ENCODE results near the gene SGPL1.
"Not testable (repeated sequence)": the region's sequence is repeated elsewhere in the genome, so short reads cannot be mapped to it uniquely, and the experiment has no call there.

SGPL1 gene

DNA sequence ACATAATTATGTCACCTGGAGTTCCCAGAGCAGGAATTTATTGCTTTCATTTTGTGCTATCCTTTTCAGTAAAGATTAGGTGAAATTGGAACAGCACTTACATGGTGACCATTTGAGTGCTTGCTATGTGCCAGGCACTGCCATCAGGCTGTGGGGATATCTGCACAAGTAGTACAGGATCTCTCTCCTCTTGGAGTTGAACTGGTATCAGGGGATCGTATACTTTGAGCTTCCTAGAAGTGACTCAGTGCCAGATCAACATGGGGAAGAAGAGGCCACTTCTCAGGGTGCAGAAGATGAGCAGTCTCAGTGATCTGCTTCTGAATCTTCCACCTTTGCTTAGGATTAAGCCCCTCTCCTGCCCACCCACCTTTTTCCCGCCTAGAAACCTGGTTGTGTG, 29.5 kb downstream of the SGPL1 start:
- FAIRE-seq = no peak

DNA sequence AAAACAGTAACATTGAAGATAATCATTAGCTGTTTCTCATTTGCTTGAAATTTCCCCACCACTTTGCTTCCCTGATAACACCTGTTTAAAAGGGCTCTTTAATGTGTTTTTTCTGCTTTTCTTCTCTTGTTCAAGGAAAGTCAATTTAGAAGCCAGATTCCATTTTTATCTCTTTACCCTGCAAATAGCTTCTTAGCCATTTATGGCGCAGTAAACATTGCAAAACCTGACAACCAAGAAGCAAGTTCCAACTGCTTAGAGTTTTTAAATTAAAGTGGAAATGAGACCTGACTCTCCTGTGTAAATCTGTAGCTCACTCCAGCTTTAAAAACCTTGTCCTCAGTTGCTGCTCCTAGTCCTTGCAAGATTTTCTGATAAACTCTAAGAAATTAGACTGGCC, 30.1 kb downstream of the SGPL1 start:
- FAIRE-seq = no peak

DNA sequence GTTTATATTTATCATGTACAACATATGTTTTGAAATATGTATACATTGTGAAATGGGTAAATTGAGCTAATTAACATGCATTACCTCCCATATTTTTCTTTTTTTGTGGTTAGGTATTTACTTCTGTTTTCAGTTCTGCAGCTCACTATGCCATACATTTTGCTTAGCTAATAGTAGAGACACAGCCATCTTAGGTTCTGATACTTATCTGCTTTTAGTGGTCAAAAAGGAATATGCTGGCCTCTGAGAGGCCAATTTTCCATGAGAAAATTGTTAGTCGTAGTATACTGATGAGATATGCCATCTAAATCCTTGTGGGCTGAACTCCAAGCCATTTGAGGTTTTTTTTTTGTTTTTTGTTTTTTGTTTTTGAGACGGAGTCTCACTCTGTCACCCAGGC, 31.0 kb downstream of the SGPL1 start:
- no peak for FAIRE-seq

DNA sequence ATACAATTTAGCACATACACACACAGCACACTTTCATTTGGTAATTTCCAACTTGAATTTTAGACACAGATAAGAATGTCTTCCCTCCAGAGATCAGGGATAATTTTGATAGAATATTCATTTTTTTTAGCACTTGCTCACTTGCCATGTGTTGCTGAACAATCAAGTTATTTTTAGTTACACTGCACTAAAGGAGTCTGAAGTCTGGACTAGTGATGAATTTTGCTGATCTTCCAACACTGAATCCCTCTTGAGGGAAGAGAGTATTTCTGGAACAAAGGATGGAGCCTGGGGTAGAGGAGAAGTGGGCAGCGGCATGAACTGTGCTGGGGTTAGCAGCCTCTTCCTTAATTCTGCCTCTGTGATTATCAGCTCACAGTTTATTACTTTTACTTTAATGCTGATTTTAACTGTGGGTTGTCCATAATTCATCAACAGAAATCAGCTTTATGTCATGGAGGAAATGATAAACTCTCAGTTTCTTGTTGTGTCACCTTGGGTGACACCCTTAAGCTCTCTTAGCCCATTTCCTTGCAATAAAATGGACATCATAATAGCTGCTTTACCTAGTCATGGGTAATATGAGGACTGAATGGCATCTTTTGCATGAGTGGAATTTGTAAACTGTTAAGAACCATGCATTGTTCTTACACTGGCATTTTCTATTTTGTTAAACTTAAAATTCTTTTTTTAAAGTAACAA, 32.1 kb downstream of the SGPL1 start:
- FAIRE-seq = no peak

DNA sequence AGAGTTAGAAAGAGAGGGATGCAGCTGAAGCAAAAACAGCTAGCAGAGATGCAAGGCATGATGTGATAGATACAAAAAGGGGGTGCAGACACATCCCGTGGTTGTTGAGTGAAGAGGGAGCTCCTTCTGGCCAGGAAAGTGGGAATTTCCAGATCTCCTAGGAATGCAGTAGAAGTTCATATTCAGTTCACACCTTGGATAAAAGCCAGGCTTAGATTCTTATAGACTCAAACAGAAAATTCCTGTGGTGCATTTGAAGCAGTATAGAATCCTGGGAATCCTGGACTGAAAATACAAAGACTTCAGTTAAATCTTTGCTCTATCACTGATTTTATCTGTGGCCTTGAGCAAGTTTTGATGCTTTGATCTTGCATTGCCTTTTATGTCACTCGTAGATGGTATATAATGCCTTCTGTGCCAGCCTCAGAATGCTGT, 33.9 kb downstream of the SGPL1 start:
- FAIRE-seq = no peak

DNA sequence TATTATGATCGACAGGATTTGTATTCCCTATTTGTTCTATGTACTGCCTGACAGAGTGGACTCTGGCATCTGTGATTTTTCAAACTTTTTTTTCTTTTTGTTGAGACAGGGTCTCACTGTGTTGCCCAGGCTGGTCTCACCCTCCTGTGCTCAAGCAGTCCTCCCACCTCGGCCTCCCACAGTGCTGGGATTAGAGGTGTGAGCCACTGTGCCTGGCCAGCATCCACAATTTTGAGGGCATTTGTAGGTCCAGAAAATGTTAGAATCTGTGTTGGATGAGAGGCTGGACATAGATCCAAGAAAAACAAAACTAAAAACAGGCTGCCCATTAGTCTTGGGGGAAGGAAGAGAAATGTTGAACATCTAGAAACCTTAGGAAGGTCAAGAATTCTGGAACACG, 34.3 kb downstream of the SGPL1 start:
- FAIRE-seq = no peak

DNA sequence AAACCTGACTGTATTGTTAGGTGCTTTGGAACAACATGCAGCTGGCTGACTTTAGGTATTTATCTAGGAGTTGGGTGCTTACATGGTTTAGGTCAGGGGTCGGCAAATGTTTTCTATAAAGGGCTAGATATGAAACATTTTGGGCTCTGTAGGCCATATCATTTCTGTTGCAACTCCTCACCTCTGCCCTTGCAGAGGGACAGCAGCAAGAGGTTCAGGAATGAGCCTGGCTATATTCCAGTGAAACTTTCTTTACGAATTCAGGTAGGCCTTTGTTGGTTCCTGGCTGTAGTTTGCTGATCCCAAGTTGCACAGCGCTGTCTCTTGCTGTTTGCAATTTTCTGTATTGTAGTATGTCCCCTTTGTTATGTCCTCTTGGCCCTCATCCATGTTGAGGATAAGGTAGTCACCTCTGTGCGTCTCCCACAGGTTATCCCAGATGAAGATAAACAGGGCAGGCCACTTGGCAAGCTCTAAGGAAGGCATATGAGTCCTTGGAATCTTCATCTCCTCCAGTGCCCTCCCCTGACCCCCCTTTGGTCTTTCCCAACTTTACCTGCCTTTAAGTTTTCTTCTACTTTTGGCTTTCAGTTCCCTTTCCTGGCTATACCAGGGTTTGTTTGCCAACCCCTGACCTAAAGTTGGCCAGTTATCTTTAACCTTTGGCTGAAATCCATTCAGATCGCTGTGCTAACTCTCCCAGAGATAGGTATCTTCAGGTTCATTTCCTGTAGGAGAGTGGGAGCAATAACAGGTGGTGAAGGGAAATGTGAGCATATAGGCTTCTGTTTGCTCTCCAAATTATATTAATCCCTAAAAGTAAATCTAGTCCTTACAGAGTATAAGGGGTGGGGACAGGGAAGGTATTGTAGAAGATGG, 36.1 kb downstream of the SGPL1 start:
- FAIRE-seq = no peak

DNA sequence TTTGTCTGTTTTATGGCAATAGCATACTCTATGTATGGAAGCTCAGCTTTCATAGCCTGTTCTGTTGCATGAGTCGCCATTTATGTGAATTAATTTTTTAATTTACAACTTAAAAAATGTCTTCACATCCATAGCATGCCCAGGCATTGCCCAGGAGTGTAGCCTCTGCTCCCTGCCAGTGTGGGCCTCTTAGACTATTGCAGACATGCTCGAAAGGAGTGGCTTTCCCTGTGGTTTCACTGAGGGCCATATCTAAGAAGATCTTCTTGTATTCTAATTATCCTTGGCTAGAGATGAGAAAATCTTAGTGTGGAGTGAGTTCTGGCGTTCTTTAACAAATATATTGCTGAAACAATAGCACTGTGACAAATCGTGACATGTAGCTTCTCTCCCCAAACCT, 37.3 kb downstream of the SGPL1 start:
- FAIRE-seq = no peak

DNA sequence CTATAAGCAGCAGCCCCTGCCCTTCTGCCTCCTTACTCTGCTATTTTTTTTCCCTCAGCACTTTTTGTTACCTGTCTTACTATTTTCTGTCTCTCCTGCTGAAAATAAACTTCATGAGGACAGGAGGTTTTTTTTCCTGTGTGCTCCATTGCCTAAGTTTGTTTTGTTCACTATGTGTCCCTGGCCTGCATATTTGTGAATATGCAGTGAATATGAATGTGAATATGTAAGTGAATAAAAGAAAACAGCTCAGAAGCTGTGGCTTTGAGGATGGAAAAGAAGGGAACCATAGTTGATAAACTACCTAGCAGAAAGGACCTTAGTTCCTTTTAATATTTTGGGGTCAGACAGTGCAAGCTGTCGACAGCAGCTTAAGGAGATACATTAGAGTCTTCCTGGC, 37.7 kb downstream of the SGPL1 start:
- FAIRE-seq = no peak

DNA sequence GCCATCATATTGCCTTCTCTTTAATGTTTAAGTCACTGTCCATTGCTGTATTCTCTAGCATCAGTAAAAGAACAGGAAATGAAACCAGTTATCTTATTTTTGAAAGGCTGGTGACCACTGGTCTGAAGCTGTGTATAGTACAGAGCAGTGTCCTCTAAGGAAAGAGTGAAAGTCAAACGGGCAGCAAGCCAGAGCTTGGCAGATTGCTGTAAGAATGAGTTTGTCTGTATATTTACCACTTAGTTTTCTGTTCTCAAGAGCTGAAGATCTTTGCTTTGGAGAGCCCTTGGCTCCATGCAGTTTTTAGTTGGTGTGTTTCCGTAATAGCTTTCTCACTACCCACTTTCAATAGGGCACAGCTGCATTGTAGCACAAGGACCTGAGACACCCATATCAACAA, 40.7 kb downstream of the SGPL1 start:
- FAIRE-seq = no peak

DNA sequence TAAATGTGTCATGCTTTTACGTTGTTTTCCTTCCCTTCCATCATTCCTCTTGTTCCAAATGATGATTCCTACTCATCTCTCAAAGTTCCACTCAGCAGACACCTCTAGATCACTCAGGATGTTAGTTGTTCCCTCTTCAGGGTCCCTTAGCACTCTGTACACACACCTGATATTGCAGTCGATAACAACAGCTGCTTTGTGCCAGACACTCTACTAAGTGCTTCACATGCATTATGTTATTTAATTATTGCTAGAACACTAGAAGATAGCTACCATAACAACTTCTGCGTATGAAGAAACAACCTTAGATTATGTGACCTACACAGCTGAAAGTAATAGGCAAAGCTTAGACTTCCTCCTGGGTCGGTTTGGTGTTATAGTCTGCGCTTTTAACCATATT, 43.0 kb downstream of the SGPL1 start:
- no peak for FAIRE-seq

DNA sequence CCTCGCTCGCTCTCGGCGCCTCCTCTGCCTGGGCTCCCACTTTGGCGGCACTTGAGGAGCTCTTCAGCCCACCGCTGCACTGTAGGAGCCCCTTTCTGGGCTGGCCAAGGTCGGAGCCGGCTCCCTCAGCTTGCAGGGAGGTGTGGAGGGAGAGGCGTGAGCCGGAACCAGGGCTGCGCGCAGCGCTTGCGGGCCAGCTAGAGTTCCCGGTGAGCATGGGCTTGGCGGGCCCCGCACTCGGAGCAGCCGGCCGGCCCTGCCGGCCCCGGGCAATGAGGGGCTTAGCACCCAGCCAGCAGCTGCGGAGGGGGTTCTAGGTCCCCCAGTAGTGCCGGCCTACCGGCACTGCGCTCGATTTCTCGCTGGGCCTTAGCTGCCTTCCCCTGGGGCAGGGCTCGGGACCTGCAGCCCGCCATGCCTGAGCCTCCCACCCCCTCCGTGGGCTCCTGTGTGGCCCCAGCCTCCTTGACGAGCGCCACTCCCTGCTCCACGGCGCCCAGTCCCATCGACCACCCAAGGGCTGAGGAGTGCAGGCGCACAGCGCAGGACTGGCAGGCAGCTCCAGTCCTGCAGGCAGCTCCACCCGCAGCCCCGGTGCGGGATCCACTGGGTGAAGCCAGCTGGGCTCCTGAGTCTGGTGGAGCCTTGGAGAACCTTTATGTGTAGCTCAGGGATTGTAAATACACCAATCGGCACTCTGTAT, 45.9 kb downstream of the SGPL1 start:
- FAIRE-seq = not testable (repeated sequence)

DNA sequence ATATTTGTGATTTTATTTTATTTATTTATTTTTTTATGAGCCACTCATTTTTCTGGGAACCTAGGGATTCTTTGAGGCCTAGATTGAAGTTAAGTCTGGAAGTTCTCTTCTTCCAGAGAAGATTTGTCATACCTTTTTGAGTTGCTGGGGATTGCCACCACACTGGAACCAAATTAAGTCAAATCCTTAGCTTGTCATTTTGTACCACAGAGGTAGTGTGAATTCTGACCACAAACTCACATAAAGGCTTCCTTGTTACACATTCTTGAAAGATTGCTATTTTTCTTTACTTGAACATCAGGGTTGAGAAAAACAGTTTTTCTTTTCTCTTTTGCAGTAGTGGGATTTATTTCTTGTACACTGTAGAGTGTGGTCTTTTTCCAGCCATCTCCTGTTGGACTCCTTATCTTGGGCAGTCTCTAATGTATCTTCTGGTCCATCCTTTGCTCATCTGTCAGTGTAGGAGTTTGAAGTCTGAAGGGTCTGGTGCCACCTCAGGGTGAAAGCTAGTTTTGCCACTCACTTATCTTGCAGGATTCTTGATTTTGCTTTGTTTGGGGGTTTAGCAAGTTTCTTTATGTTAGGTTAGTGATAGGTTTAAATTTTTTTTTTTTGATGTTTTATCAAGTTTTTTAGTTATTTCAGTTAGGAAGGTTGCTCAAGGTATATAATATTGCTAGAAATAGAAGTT, 47.9 kb downstream of the SGPL1 start:
- no peak for FAIRE-seq

DNA sequence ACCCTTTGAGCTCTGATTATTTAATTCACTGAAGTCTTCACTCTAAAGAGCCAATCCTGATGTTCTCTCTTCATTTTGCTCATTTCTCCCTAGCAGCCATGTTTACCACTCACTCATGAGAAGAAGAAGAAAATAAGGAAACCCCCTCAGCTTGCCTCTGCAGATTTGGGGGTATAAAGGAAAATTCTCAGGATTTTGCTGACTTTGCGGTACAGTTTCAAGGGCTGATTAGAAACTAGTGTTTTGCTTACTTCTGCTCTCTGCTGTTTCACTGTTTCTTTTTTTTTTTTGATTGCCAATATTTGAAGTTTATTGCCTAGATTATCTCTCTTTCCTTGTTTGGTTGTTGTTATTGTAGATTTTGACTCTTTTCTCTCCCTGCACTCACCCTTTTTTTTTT, 49.2 kb downstream of the SGPL1 start:
- FAIRE-seq = no peak

DNA sequence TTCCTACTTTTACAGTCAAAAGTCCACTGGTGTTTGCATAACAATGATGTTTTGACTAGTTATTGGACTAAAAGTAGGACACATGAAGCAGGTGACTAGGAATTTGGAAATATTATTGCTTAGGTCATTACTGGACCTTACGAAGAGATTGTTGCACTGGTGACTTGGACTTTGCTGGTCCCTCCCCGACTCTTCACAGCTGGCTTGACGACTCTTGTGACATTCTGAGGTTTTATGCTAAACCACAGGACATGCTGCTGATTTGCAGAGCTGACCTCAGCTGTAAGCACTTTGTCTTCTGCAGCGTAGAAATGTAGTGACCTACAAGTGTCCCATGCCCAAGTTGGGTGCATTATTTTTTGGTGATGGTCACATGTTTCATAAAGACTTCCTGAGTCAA, 50.7 kb downstream of the SGPL1 start:
- no peak for FAIRE-seq

DNA sequence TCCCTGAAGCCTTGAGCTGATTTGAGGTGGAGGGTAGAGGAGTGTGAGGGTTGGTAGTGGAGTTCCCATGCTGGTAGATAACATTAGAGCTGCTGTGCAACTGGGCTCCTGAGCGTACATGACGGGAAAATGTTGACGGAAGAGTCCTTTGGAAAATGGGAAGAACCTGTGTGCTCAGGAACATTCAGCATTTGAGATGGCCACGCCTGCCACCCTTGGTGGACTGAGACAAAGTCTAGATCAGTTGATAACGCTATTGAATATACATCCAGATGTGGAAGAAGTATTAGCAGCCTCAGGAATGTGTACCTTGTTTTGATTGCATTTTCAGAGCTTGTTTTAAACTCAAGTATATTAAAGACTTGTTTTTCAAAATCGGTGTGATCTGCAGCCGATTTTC, 56.5 kb downstream of the SGPL1 start:
- no peak for FAIRE-seq

DNA sequence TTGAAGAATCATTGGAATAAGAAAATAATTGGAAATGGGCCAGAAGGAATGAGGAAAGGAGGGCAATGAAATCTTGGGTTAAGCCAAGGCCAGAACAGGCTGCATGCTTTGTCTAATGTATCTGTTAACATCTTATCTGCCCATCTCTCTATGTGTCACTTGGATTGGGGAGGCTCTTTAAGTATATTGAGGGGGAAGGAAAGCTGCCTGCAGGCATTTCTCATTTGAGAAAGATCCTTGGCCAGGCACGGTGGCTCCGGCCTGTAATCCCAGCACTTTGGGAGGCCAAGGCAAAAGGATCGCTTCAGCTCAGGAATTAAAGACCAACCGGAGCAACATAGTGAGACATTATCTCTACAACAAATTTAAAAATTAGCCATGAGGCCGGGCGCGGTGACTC, 58.3 kb downstream of the SGPL1 start:
- FAIRE-seq = no peak

DNA sequence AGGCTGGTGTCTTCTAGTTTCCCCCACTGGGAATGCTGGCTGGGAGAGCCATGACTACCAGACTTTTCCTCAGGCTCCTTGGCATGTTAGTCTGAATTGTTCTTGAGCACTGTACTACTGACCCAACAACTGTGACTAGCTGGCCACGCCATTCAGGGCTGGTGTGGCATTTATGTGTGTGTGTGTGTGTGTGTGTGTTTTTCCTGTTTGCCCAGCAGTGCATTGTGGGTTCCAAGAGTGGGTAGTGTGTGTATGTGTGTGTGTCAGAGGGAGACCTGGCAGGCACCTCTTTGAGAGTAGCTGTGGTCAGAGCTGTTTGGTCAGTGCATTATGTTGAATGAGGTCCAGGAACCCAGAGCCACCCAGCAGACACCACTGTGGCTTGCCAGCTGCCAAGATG, 63.5 kb downstream of the SGPL1 start:
- no peak for FAIRE-seq

DNA sequence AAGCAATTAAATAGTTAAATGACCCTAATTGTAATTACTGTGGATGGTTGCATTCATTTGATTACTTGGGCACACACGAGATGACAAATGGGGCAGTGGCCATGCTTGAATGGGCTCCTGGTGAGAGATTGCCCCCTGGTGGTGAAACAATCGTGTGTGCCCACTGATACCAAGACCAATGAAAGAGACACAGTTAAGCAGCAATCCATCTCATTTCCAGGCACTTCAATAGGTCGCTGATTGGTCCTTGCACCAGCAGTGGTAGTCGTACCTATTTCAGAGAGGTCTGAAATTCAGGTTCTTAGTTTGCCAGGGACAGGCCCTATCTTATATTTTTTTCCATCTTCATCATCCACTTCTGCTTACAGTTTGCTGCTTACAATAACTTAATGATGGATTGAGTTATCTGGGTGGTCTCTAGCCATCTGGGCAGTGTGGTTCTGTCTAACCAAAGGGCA, 64.4 kb downstream of the SGPL1 start:
- no peak for FAIRE-seq

DNA sequence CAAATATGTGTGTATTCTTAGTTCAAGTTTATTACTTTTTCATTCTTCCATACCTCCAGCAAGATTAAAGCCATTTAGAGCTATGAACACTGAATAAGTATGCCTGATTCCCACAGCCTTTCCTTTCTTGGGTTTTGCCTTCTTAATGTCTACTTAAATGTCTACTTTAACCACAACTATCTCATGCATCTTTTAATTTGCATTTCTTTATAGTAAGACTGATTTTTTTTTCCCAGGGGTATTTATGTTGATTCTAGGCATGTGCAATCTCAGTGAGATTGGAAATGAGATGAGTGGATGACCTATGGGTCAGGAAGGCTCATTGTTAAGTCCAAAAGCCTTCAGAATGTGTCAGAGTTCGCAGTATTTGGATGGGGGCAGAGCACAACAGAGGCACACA, 69.0 kb downstream of the SGPL1 start:
- FAIRE-seq = no peak

DNA sequence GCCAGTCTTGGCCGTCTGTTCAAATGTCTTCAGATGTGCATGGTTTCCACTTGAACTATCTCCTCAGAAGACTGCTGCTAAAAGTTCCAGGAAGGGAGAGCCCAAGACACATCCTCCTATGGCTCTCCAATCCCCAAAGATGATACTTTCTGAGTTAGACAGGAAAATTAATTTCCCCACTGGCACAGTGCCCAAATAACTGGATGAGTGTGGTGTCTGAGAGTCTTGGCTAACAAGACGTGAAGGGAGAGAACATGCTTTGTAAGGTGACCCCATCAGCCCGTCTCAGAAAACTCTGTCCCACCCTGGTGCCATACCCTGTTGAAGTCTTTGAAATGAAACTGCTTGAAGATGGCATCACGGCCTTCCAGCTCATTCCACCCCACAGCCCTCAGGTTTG, 69.7 kb downstream of the SGPL1 start:
- FAIRE-seq = no peak

DNA sequence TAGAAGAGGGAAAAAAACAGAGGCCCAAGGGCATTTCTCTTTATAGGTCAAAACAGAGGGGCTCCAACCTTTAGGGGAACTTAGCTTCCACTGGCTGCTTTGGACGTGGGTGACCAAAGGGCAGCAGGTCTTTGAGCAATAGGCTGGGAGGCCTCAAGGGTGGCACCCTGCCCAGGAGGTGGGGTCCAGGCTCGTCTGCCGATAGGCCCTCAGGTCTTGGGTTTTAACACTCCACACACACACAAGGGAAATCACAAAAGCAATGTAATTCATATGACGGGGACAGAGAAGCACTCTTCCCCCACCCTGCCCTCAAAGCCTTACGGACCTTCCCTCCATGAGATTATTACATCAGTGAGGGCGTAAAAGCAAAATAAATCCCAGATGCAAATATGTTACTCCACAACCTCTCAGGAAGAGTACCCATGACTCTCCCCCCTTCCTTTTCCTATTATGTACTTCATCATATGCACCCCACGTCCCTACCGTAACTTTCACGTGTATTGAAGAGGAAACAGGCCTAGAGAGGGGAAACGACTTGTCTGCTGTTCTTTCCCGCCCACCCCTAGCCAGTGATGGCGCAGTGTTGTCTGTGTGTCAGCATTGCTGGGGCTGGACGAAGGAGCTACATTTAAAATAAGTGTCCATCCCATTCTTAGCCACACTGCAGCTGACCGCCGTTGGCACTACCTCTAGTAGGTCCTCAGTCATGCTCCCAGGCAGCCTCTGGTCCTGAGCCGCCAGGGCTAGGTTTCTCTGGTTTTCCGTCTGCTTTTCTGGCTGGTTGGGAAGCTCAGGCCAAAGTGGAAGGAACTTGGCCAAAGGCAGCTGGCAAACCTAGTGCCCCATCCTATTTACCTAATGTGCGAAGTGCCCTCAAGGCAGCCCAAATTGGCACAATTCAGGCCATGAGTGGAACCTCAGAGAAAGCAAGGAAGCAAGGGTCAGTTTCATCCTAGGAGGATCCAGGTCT, 70.5 kb downstream of the SGPL1 start:
- no peak for FAIRE-seq

Data from endometrium (tissue), 2 donors.